NOMO-1 treated with DMSO at 0.1 percent for 48 hours (cell line): ENCODE measurements around the gene PRH1.

ENCODE experiments used
- DNase-seq: peaks from one replicate; lab custom pipeline; 2025; ENCODE audit not compliant: unreplicated experiment; lab: John Stamatoyannopoulos, UW

Gene PRH1

DNA sequence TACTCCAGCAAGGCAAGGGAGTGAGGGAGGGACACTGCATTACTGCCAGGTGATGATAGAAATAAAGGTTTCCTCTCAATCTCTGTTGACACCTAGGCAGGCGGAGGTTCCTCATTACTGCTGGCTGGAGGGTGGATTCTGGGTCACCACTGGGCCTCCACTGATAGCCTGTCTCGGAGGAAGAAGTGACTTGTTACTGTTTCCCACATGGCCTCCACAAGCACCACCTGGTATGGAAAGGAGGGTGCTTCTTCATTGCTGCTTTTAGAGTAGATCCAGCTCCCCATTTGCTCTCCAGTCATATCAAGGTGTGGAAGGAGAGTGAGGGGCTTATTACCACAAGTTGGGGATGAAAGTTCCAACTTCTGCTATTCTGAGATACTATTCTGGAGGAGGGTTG, 41.2 kb downstream of the PRH1 start:
- DNase-seq, result no peak

DNA sequence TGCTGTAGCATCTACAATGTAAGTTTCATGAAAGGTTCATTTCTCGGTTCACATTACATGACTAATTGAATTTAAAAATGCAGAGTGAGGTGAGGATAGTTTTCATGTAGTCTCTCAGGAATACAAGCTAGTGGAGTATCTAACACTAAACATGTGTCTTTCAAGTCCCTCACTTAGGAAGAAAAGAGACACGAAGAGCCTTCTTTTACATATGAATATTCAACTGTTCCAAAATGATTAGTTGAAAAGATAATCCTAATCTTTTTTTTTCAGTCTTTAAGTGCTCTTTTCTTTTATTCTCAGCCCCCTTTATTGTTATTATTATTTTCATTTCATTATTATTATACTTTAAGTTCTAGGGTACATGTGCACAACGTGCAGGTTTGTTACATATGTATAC, 45.6 kb downstream of the PRH1 start:
- DNase-seq, result no peak
